GM18858 (cell line): ENCODE results near the gene ARHGAP9.
"Not testable (repeated sequence)": the region's sequence is repeated elsewhere in the genome, so short reads cannot be mapped to it uniquely, and the experiment has no call there.

Experiments
- ATAC-seq: cut with Tn5 transposase; IDR thresholded peaks from one replicate; pipeline ENCODE4 v1.9.1; 2021; ENCODE audit not compliant: unreplicated experiment

ARHGAP9 gene

DNA sequence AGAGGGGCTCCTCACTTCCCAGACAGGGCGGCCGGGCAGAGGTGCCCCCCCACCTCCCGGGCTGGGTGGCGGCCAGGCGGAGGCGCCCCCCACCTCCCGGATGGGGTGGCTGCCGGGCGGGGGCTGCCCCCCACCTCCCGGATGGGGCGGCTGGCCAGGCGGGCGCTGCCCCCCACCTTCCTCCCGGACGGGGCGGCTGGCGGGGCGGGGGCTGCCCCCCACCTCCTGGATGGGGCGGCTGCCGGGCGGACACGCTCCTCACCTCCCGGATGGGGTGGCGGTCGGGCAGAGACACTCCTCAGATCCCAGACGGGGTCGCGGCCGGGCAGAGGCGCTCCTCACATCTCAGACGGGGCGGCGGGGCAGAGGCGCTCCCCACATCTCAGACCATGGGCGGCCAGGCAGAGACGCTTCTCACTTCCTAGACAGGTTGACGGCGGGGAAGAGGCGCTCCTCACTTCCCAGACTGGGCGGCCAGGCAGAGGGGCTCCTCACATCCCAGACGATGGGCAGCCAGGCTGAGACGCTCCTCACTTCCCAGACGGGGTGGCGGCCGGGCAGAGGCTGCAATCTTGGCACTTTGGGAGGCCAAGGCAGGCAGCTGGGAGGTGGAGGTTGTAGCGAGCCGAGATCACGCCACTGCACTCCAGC lies 15.5 kb upstream of the ARHGAP9 start:
- not testable (repeated sequence) for ATAC-seq

DNA sequence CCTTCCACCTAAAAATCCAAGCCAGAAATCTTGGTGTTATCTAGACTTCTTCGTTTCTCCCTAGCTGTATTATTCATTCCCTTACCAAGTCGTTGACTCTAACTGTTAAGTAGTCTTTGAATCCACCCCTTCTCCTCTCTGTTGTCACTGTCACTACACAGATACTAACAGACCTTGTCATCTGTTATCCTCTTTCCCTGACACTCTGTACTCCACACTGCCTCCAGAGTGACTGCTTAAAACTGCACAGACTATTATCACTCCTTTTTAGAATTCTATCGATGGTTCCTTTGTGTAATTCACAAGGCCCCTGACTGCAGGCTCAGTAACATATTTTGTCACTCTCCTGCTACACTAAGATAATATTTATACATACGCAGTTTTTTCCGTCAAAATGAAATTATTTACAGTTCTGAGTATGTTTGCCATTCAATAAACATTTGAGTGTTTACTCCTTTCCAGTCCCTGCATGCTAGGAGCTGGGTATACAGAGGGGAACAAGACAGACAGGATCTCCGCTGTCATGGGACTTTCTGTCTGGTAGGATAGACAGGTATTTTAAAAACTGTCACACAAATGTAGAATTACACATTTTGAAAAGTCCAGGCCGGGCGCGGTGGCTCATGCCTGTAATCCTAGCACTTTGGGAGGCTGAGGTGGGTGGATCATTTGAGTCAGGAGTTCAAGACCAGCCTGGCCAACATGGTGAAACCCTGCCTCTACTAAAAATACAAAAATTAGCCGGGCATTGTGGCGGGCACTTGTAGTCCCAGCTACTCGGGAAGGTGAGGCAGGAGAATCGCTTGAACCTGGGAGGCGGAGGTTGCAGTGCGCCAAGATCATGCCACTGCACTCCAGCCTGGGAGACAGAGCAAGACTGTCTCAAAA lies 12.0 kb upstream of the ARHGAP9 start:
- no peak for ATAC-seq

DNA sequence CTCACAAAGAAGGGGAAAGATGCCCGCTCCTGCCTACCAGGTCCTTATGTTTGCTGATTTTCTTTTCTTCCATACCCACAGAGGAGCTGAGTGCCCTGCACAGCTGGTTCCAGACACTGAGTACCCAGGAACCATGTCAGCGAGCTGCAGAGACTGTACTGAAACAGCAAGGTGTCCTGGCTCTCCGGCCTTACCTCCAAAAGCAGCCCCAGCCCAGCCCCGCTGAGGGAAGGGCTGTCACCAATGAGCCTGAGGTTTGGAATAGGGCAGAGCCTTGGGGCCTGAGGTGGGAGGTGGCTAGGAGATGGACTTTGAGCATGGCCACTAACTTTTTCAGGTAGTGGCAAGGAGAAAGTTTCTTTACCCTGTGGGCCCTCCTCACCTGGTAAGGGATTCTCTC lies 10.5 kb upstream of the ARHGAP9 start:
- no peak for ATAC-seq

DNA sequence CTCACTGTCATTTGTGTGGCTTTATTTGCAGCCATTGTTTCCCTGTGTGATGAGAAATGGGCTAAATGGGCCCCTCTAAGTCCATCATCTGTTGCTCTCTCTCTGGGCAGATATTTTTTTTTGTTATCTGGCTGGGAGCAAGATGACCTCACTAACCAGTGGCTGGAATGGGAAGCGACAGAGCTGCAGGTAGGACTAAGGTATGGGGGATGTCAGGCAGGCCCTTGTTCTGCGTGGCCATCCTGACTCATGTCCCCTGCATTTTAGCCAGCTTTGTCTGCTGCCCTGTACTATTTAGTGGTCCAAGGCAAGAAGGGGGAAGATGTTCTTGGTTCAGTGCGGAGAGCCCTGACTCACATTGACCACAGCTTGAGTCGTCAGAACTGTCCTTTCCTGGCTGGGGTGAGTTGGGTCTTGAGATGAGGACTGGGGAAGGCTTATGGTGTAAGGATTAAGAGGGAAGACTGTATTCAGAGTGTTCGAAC lies 9.5 kb upstream of the ARHGAP9 start:
- no peak for ATAC-seq

DNA sequence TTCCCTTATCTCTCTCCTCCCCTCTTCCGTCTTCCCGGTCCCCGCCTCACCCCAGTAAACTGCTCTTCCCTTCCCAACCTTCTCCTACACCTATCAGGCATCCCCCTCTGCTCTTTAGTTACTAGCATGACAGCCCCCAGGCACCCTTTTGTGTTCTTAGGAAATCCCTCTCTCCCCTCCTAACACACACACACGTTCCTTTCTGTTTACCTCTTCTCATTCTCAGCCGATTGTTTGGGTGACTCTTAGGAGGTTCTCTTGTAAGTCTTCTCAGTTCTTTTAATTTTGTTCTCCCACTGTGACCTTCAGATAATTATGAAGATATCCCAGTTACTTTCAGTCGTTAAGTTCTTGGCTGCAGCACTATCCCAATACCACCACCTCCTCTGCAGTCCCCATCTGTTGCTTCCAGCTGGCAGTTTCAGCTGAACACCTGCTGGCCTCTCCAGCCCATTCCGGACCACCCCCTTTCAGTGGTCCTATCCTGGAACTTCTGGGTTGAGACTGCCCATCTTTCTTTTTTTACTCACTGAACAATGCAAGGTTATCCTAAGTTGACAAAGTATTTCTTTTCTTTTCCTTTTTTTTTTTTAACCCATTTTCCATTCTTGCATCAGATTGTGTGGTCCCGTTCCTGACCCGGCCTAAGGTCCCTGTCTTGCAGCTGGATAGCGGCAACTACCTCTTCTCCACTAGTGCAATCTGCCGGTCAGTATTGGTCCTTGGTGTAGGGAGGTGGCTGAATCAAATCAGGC lies 8.9 kb upstream of the ARHGAP9 start:
- ATAC-seq, result no peak

DNA sequence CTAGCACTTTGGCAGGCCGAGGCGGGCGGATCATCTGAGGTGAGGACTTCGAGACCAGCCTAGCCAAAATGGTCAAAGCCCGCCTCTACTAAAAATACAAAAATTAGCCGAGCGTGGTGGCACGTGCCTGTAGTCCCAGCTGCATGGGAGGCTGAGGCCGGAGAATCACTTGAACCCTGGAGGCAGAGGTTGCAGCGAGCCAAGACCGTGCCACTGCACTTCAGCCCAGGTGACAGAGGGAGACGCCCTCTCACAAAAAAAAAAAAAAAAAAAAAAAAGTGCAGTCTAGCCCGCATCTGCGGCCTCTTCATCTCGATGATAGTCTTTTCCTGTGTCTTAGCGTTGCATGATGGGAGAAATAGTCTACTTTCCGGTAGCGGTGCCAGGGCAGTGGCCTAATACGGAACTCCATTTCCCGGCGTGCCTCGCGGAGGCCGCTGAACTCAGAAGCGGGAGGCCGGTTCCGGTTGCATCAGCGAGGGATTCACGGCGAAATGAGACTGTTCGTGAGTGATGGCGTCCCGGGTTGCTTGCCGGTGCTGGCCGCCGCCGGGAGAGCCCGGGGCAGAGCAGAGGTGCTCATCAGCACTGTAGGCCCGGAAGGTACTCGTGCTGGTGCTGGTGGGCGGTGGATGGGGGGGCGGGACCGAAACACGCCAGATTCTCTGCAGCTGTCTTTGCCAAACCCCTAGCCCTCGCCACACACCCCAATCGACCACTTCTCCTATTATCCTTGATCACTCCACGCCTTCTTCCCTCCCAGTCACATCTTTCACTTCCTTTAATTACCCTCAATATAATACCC lies 8.1 kb upstream of the ARHGAP9 start, which contains the start of gene MARS1:
MARS1 (plus strand) TSS at position 472 of the 805 bp plus-strand sequence; CDS start at position 495, 23 bp downstream.
- peak; percentile 98 for ATAC-seq

DNA sequence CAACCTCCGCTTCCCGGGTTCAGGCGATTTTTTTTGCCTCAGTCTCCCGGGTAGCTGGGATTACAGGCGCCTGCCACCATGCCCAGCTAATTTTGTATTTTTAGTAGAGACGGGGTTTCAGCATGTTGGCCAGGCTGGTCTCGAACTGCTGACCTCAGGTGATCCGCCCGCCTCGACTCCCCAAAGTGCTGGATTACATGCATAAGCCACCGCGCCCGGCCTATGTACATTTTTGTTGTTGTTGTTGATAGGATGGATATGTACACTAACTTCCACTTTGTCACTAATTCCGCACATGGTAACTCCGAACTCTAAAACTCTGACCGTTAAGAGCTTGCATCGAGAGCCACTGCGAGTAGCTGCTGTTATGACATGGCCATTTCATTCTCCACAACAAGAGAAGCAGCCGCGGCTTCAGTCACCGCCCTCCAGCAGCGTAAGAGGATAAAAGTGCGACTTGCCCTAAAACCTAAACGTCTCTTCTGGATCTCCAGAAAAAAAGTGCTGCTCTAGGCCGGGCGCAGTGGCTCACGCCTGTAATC lies 7.5 kb upstream of the ARHGAP9 start:
- no peak for ATAC-seq

DNA sequence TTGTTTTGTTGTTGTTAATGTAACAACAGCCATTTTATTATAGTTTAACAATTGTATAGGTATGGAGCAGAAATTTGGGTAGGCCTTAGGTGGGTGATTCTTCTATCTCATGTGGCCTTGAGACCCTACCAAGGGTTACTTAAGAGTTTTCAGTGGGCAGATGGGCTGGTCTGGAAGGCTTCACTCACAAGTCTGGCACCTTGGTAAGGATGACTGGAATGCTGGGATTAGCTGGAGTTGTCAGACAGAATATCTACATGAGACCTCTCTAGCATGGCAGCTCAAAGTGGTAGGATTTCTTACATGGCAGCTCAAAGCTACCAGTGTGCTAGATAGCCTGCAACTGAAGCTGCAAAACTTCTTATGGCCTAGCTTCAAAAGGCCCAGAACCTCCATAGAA lies 6.0 kb upstream of the ARHGAP9 start:
- no peak for ATAC-seq

DNA sequence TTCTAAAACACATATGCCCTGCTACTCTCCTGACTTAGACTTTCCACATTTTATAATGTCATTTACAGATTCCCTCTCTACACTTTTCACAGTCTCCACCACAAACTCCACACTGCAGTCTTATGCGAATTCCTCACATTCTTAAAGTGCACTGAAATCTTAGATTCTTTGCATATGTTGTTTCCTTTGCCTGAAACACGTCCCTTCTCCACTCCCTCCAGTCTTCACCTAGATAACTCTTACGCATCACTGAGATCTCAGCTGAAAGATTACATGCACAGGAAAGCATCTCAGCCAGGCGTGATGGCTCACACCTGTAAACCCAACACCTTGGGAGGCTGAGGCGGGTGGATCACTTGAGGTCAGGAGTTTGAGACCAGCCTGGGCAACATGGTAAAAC lies 3.8 kb upstream of the ARHGAP9 start:
- ATAC-seq, result no peak

DNA sequence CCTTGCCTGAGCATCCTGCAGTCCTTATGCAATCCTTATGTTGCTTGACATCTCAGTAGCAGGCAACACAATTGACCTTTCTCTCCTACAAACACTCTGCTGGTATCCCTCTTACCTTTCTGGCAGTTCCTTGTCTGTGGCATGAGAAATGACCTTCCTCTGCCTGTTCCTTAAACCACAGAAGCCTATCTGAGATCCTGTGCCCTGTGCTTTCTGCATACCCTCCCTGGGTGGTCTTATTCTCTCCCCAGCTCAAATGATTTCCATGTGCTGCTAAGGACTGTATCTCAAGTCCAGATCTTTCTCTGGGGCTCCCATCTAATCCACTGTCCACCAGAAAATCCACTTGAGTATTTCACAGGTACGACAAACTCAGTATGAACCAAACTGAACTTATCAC lies 2.0 kb upstream of the ARHGAP9 start:
- ATAC-seq, result no peak

DNA sequence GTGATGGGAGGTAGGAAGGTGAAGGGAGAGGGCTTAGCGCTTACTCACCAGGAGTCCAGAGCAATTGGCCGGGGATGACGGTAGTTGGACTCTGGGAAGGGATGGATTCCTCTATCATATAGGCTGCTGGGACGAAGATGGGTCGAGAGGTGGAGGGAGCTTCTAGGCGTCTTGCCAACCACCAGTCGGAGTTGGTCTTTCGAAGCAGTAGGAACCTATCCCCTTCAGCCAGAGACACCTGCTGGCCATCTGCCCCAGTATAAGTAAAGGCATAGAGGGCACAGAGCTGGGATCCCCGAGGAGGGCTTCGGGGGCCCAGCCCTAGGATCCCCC lies 657 bp downstream of the ARHGAP9 start:
- ATAC-seq, result no peak

DNA sequence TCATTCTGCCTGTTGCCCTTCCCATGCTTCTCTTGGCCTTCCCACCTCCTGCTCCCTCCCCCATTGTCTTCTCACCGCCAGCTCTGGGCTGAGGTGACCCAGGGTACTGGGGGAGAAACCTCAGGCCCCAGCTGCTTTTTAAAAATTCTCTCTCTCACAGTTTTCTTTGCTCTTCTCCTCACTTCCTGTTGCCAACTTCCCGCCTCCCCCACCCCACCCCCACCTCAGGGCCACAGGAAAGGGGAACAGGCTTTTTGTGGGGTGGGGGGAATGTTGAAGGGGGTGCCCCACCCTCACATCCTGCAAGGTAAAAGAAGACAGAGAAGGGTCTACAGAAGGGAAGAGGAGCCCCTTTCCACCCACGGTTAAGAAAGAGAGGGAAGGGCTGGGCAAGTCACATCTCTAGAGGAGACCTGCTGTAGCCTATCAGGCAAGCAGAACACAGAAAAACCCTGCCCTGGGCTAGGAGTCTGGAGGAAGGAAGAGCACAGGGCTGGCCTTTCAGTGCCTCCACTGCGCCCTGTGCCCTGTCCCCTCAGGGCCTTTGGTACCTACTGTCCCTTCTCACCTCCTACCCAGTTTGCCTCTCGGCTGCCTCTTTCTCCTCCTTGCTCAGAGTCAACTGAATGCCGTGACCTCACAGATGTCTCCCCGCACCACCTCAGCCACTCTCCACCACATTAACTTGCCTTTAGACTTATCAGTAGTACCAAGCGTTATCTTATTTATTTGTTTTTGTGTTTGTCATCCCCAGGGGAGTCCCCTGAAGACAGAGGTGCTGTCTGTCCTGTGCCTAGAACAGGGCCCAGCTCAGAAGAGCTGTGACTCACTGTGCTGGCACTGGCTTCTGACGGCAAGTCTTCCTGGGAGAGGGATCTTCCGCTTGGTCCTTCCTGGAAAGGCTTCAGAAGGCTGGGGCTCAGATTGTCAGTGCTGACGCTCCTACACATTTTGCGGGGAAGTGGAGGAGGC lies 1.7 kb downstream of the ARHGAP9 start:
- ATAC-seq, result peak; percentile 39

DNA sequence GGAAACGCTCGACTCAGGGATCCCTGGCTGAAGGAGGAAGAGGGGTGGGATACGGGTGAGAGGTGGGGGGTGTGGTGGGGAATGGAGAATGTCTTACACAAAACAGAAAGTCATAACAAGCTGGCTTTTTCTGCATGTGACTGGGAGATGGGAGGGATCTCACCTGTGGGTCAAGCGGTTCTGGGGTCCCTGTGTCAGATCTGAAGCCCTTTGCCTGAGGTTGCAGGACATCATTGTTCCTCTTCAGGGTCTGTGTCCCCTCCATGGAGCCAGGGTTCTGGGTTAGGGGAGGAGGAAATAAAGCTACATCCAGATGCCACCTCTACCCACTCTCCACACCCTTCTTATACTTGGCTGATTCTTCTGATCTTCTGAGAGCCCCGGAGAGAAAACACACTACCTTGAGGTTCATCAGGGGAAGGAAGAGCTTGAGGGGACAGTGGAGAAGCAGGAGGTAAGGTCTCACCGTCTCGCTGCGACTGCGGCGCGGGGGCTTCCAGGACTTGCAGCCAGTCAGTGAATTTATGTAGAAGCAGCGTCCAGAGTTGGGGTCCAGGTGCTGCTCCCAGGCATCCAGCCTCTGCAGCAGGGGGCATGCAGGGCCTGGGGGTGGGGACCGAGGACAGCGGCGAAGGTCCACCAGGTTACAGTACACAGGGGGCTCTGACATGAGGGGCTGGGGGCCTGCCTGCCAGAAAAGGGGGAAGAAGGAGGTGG lies 2.5 kb downstream of the ARHGAP9 start:
- ATAC-seq, result no peak

DNA sequence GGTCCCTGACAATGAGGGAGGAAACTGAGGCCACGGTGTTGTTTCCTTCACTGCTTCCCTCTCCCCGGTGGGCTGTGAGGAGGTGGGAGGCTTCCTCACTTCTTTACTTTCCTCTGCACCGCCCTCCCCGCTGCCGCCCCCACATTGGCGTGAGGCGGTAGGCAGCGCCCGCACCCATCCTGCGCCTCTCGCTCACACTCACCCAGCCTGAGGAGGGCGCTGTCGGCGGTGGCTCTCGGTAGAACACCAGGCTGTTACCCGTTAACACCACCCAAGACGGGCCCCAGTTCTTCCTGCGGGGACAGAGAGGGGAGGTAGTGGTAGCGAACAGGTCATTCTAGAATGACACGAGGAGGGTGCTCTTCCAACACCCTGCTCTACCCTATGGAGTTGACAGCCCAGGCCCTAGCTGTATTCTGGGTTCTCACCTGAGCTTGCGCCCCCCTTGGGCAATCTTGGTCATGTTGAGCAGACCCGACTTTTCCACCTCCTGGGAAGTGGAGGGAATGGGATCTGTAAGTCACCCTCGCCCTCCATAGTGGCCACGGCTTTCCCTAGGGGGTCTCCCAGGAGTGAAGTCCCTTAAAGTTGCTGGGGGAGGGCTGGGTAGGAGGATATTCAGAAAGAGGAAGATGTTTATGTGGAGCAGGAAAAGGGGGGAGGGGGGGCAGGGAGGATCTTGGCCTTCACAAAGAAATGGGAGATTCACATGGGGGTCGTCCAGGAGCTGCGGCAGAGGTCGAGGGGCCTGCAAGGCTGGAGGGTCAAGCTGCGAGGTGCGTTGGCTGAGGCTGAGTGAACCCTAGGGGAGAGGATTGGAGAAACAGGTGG lies 3.3 kb downstream of the ARHGAP9 start:
- ATAC-seq, result no peak

DNA sequence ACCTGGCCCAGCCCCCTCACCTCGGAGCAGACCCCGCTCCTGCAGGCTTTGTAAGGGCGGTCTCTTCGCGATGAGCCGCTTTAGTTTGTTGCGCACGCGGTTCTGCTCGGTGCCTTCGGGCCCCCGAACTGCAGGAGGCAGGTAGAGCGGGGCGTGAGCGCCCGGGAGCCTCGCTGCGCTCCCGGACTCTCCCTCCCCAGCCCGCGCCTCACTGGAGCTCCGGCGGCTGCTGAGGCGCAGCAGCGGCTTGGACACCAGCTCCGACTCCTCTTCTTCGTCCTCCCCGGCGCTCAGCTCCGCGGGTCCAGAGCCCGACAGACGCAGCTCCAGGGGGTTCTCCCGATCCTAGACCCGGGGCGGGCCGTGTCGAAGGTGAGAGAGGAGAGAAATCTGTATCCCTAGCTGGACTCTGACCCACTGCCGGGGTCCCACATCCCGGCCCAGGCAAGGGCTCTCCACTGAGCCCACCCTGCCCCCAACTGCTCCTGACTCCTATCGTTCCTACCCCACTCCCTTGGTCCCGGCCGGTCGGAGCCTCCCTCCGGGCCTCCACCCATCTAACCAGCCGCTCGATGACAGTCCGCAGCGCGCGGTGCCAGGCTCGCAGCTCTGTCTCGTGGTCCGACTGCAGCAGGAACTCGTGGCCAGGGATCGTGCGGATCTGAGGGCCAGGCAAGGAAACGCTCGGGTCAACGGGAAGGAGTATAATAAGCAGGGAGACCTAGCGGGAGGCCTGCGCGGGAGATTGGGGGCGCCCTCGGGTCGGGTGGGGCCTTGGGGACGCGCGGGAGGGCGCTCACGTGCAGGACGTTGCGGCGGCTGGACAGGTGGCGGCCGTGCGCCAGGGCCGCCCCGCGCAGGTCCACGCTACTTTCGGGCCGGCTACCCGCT lies 4.2 kb downstream of the ARHGAP9 start:
- no peak for ATAC-seq

DNA sequence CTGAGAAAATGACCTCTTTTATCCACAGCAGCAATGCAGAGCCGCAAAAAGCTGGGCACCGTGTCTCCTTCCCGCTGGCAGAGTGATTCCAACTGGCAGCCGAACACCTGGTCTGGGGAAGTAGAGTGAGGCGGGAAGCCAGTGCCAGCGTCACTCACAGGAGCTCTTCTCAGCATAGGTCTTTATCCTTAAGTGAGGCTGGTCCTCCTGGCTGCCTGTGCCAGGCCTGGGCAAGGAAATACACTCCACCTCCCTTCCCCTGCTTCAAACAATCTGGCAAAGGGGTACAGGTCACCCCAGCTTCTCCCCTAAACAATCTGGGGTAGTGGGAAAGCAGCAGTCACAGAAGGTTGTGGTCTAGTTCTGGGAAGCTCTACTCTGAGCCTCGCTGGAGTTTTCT lies 4.8 kb downstream of the ARHGAP9 start:
- ATAC-seq, result no peak

DNA sequence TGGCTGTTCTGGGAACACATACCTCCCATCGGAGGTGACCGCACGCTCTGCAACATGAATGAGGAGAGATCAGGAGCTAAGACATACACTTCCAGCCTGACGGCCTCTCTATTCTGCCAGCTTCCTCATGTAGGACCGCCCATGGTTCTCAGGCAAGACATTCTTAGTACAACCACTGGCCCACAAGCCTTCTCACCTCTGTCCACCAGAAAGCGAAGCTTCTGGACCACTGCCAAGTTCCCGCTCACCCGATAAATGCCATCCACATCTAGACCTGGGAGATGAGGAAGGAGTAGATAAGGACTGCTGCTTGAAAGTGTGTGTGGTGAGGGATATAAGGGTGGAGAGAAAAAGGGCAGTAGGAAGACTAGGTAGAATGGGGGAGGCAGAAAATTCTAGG lies 5.2 kb downstream of the ARHGAP9 start:
- no peak for ATAC-seq
